ENCODE data around the gene C2CD3. TPM values are rescaled to one million over a fixed set of nuclear protein-coding genes. Genes with fewer than 3 reads are reported as not detected.

The C2CD3 gene
- total RNA-seq, 2 donors from 2014 or later = 12.2 to 31.6 TPM

- Histone ChIP-seq H3K4me3 (no peak overlapping the region), H3K4me1 (no peaks in the 10 kb centered on the region), H3K27me3 (no peaks in the 10 kb centered on the region), H3K27ac (no peak overlapping the region), H3K9me3 (no peaks in the 10 kb centered on the region), H3K36me3 (replicated peaks in 1 of 2; ENCODE audit: insufficient read depth in 1 of 2, low read depth in 2 of 2) (no peaks in the 10 kb centered on the region)
- intact Hi-C loops (cut with DNase I) = no loop called here
- DNase-seq (no peak), ATAC-seq (no peak)
- TF ChIP-seq CTCF (IDR thresholded peaks at IDR 0.05) (no peak), POLR2A (IDR thresholded peaks at IDR 0.05) (no peak)
Observed at GRCh38 chr11:74195828-74196227, 25.0 kb upstream of the C2CD3 start.

- intact Hi-C loops (cut with DNase I) = no loop called here
- WGBS, 2 donors = 94% methylated on average over 2 of the region's 2 CpGs
- Histone ChIP-seq H3K9me3 (no peaks in the 10 kb centered on the region), H3K27me3 (no peaks in the 10 kb centered on the region), H3K4me1 (no peaks in the 10 kb centered on the region), H3K27ac (no peak overlapping the region), H3K36me3 (replicated peaks in 1 of 2; ENCODE audit: insufficient read depth in 1 of 2, low read depth in 2 of 2) (no peaks in the 10 kb centered on the region), H3K4me3 (no peak overlapping the region)
- ATAC-seq = no peak
- no peak for DNase-seq
- no peak for TF ChIP-seq POLR2A (IDR thresholded peaks at IDR 0.05)
- no peak for TF ChIP-seq CTCF (IDR thresholded peaks at IDR 0.05)
Observed at GRCh38 chr11:74185695-74186094, 14.9 kb upstream of the C2CD3 start.

- Histone ChIP-seq H3K4me3 (no peak overlapping the region), H3K36me3 (replicated peaks in 1 of 2; ENCODE audit: insufficient read depth in 1 of 2, low read depth in 2 of 2) (no peaks in the 10 kb centered on the region), H3K4me1 (no peaks in the 10 kb centered on the region), H3K9me3 (no peaks in the 10 kb centered on the region), H3K27ac (no peak overlapping the region), H3K27me3 (no peaks in the 10 kb centered on the region)
- TF ChIP-seq POLR2A (IDR thresholded peaks at IDR 0.05) (no peak), CTCF (IDR thresholded peaks at IDR 0.05) (no peak)
- ATAC-seq = no peak
- DNase-seq = no peak
- intact Hi-C loops (cut with DNase I) = no loop called here
- 75 to 79% methylated on average over 5 of the region's 5 CpGs for WGBS, 2 donors
Observed at GRCh38 chr11:74185285-74185684, 14.5 kb upstream of the C2CD3 start.

- Histone ChIP-seq H3K9me3 (no peaks in the 10 kb centered on the region), H3K4me1 (peaks cover 4% of the 10 kb centered on the region), H3K4me3 (no peak overlapping the region), H3K36me3 (replicated peaks in 1 of 2; ENCODE audit: insufficient read depth in 1 of 2, low read depth in 2 of 2) (no peaks in the 10 kb centered on the region), H3K27me3 (no peaks in the 10 kb centered on the region), H3K27ac (no peak overlapping the region)
- TF ChIP-seq CTCF (IDR thresholded peaks at IDR 0.05) (no peak), POLR2A (IDR thresholded peaks at IDR 0.05) (no peak)
- WGBS, 2 donors = 81 to 89% methylated on average over 4 of the region's 4 CpGs
- DNase-seq = no peak
- intact Hi-C loops (cut with DNase I) = no loop called here
- no peak for ATAC-seq
Observed at GRCh38 chr11:74182635-74183034, 11.8 kb upstream of the C2CD3 start.

GRCh38 chr11:74179234-74180052 lies 8.6 kb upstream of the C2CD3 start:
- H3K36me3 ChIP-seq (replicated peaks in 1 of 2; ENCODE audit: insufficient read depth in 1 of 2, low read depth in 2 of 2) = no peaks in the 10 kb centered on the region
- H3K9me3 ChIP-seq = no peaks in the 10 kb centered on the region
- ATAC-seq (no peak), DNase-seq (no peak)
- 93 to 97% methylated on average over 7 of the region's 7 CpGs for WGBS, 2 donors
- intact Hi-C loops (cut with DNase I) = no loop called here
- H3K27ac ChIP-seq = no peak overlapping the region
- no peak overlapping the region for H3K4me3 ChIP-seq
- no peak for TF ChIP-seq POLR2A (IDR thresholded peaks at IDR 0.05)
- TF ChIP-seq CTCF (IDR thresholded peaks at IDR 0.05) = no peak
- H3K27me3 ChIP-seq = no peaks in the 10 kb centered on the region
- H3K4me1 ChIP-seq = peaks cover 4% of the 10 kb centered on the region

All from body of pancreas (tissue), 4 donors.